ENCODE measurements around the gene ZSCAN30.

The ZSCAN30 gene

DNA sequence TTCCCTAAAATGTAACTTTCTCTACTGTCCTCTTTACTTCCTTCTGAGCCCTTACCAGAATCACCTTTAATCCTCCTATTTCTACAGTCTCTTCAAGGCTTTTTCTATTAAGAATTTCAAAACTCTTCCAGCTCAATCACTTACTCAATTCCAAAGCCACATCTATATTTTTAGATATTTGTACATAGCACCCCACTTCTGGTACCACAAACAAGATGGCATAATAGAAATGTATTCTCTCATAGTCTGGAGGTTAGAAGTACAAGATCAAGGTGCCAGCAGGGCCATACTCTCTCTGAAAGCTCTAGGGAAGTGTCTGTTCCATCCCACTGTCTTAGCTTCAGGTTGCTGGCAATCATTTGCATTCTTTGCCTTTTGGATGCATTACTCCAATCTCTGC, 11.1 kb downstream of the ZSCAN30 start:
- no peak for DNase-seq (ENCODE audit: low read depth)

DNA sequence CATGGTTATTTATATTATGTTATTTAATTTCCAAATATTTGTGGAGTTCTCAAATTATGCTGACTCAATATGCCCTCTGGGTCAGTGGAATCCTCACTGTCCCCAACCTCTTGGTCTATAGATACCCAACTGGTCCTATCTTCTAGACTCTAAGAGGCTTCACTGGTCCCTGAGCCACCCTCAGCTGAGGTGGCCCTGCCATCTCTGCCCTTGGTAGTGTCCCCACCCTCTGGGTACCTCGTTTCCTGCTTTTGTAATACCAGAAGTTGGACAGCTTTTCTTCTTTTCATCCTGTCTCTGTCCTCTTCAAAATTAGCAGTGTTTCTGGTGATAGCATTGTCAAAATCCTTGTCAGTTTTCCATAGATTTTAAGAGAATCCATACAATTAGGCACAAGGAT, 11.9 kb downstream of the ZSCAN30 start:
- DNase-seq (ENCODE audit: low read depth): no peak

DNA sequence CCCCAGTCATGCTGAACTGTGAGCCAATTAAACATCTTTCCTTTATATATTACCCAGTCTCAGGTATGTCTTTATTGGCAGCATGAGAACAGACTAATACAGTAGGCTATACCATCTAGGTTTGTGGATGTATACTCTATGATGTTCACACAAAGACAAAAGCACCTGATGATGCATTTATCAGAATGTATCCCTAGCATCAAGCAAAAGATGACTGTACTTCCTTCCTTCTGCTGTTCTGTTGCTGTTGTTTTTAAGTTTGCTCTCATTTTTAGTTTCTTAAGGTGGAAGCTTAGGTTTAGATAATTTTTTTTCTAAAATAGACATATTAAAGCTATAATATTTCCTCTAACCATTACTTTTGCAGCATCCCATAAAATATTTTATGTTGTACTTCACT, 12.4 kb downstream of the ZSCAN30 start:
- DNase-seq (ENCODE audit: low read depth): no peak

DNA sequence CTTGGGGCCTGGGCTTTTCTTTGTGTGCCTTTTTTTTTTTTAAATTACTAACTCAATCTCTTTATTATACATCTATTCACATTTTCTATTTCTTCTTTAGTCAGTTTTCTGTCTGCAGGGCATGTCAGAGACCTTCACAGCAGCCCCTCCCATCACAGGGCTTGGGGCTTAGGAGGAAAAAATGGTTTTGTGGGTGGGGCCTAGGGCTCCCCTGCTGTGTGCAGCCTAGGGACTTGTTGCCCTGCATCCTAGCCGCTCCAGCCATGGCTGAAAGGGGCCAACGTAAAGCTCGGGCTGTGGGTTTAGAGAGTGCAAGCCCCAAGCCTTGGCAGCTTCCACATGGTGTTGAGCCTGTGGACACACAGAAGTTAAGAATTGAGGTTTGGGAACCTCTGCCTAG, 13.8 kb downstream of the ZSCAN30 start:
- no peak for DNase-seq (ENCODE audit: low read depth)

DNA sequence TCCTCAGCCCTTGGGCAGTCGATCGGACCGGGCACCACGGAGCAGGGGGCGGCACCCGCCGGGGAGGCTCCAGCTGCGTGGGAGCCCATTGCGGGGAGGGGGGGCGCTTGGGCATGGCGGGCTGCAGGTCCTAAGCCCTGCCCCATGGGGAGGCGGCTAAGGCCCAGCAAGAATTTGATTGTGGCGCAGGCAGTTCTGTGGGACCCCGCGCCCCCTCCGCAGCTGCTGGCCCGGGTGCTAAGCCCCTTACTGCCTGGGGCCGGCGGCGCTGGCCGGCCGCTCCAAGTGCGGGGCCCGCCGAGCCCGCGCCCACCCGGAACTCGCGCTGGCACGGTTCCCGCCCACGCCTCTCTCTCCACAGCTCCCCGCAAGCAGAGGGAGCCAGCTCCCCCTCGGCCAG, 18.4 kb downstream of the ZSCAN30 start:
- no peak for DNase-seq (ENCODE audit: low read depth)

DNA sequence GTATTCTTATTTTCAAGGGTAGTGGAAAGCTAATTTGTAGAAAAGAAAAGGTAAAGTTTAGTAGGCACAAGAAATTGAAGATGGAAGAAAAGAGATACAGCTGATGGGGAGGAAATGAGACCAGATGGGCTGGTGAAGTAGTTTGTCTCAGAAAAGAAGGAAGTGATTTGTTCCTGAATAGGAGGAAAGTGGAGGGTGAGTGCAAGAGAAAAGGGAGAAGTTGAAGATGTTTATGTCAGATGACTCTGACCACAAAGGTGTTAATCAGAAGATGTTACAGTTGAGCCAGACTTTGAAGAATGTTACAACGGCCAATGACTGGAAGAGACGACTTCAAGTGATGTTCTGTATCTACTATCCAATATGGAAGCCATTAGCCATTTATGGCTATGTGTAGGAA, 21.2 kb downstream of the ZSCAN30 start:
- no peak for DNase-seq (ENCODE audit: low read depth)

DNA sequence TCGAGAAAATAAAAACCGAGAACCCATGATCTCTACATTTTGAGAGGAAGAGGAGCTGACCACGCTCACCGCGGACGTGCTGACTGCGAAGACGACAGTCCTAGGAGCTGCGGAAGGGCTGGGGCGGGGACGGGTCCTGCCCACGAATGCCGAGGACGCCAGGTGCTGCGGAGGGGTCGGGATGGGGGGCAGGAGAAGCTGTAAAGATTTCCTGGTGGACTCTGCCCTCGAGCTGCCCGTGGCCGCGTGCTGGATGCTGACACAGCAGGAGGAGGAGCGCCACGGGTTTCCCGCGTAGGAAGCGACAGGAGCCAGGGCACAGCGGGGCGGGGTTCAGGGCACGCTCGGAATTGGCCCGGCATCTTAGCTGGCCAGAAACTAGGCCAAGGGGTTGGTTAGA, 22.2 kb downstream of the ZSCAN30 start:
- DNase-seq (ENCODE audit: low read depth): no peak

DNA sequence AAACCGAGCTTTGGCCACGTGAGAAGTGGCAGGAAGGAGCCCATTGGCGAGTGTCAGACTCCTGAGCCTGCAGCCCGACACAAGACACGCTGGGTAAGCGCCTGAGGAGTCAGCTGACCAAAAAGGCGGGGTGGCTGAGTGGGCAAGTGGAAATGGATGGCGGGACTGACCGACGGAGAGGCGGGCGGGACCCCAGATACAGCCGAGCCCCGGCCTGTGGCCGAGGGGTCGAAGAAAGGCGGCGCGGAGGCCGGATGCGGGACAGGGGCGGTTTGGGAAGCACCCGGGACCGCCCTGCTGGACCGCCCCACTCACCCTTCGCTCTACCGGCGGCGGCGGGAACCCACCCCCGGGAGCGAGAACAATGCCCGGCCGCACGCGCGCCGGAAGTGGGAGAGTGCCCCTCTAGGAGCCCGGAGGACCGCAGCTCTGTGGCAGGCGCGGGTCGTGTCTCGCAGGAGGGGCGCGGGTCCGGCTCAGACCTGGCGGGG, 22.8 kb downstream of the ZSCAN30 start:
- no peak for DNase-seq (ENCODE audit: low read depth)

DNA sequence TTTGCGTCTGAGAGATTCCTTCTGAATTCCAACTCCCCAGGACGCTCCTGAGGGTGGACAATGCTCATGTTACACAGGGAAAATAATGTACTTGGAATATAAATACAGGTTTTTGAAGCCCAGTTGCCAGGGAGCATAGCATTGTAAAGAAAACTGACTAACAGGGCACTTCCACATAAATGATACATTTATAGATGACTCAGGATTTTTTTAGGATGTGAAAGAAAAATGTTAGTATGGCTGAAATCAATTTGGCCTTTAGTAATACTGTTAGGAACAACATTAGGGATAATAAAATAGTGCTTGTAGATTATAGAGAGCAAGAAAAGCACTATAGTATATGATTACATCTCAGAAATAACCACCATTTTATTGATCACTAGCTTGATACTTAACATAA, 25.6 kb downstream of the ZSCAN30 start:
- no peak for DNase-seq (ENCODE audit: low read depth)

DNA sequence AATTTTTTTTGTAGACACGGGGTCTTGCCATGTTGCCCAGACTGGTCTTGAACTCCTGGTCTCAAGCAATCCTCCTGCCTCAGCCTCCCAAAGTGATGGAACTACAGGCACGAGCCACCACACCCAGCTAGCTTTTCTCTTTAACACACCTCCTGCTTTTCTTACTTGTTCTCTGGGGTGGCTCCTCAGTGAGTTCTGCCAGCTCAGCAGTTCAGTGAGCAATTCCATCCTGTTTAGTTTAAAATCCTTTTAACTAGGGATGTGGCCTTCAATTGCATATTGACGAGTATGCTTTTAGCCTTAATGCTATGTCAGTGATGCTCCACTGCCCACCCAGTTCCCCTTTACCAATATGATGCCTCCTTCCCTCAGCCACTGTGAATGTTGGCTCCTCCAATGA, 33.1 kb downstream of the ZSCAN30 start:
- no peak for DNase-seq (ENCODE audit: low read depth)

DNA sequence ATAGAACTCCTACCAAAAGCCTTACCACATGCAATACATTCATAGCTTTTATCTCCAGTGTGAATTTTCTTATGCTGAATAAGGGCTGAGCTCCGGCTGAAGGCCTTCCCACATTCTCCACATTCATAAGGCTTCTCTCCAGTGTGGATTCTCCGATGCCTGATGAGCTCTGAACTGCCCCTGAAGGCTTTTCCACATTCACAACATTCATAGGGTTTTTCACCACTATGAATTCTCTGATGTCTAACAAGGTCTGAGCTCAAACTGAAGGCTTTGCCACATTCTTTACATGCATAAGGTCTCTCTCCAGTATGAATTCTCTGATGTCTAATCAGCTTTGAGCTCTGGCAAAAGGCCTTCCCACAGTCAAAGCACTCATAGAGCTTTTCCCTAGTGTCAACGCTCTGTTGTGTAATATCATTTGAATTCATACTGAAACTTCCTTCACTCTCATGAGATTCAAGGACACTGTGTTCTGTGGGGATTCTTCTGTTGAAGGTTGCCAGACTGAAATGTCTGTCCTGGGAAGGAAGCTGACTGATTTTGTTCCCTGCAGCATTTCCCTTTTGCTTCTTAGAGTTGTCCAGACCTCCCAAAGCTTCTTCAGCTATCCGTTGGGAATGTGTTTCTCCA, 36.3 kb downstream of the ZSCAN30 start:
- no peak for DNase-seq (ENCODE audit: low read depth)

DNA sequence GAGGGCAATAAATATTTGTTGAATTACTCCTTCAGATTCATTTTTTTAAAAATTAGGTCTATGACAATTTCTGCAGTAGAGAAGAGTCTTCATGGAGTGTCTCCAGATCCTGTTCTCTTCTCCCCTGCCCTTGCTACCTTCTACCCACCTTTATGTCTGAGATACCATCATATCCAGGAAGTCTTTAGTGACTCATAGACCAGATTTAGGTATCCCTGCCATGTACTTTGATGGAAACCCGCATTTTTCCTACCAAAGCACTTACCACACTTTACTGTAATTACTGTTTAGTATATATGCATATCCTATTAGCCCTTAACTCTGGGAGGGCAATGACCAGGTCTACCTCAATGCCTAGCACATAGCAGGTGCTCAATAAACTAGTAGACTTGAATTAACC, 37.6 kb downstream of the ZSCAN30 start:
- DNase-seq (ENCODE audit: low read depth): no peak

DNA sequence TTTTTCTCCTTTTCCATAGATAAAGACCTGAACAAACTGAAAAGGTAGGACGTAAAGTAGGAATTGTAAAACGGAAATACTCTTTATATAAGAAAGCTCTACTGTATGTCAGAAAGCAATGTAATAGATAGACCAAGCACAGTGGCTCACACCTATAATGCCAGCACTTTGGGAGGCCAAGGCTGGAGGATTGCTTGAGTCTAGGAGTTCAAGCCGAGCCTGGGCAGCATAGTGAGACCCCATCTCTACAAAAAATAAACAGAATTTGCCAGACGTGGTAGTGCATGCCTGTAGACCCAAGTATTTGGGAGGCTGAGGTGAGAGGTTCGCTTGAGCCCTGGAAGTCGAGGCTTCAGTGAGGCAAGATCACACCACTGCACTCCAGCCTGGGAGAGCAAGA, 41.6 kb downstream of the ZSCAN30 start:
- no peak for DNase-seq (ENCODE audit: low read depth)

DNA sequence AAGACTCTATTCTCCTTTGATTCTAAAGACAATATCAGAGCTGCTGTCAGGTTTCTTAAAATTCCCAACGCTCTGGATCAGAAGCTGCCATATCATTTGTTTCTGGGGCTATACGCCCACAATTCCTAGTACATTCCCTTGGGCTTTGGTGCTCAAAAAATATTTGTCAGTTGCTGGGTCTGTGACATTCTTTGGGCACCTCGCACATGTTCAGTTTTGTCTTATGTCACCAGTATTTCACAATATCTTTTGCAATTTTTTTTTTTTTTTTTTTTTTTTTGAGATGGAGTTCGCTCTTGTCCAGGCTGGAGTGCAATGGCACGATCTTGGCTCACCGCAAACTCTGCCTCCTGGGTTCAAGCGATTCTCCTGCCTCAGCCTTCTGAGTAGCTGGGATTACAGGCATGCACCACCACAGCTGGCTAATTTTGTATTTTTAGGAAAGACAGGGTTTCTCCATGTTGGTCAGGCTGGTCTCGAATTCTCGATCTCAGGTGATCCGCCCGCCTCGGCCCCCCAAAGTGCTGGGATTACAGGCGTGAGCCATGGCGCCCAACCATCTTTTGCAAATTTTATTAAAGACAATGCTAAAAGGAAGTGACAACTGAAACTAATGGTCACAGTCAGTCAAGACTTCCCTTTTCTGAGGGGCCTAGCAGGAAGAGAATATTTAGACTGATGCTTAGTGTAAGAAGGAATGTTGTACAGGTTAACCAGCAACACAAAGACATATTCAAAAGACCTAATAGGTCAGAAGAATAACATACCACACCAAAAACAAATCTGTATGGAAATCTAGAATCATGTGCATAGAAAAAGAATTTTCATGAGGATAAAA, 42.4 kb downstream of the ZSCAN30 start:
- no peak for DNase-seq (ENCODE audit: low read depth)

DNA sequence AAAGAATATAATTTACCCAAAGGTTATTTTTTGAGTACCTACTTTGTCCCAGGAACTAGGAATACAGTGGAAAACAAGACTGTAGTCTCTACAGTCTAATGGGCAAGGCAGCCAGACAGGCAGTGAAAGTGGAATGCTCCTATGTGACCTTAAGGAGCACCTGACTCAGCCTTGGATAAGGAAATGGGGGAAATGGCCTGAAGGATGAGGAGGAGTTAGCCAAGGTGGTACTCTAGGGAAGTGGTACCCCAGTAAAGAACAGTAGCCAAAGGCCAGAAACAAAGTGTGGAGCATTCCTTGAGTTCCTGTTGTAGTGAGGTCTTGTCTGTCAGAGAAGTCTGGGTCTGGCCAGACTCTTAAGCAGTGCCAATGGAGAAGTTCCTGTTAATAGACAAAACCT, 43.2 kb downstream of the ZSCAN30 start:
- DNase-seq (ENCODE audit: low read depth): no peak

DNA sequence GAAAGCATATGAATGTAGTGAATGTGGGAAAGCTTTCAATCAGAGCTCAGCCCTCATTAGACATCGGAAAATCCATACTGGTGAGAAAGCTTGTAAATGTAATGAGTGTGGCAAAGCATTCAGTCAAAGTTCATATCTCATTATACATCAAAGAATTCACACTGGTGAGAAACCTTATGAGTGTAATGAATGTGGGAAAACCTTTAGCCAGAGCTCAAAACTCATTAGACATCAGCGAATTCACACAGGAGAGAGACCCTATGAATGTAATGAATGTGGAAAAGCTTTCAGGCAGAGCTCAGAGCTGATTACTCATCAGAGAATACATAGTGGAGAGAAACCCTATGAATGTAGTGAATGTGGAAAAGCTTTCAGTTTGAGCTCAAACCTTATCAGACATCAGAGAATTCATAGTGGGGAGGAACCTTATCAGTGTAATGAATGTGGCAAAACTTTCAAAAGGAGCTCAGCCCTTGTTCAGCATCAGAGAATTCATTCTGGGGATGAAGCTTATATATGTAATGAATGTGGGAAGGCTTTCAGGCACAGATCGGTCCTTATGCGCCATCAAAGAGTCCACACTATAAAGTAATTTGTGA, 44.2 kb downstream of the ZSCAN30 start:
- DNase-seq (ENCODE audit: low read depth): no peak

DNA sequence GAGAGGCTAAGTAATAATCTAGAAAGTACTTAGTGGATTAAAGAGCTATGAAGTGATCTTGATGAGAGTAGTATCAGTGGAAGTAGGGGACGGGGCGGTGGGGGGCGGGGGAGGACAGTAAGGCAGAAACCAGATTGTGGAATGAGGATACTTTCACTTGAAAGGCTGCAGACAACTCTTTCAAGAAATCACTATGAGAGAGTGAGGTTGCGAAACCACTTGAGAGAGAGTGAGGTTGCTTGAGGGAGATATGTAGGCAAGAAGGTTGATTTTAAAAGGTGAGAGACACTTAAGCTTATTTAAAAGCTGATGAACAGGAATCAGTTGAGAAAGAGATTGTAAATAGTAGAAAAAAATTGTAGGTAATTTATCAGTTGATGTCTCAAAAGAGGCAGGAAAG, 45.4 kb downstream of the ZSCAN30 start:
- no peak for DNase-seq (ENCODE audit: low read depth)

DNA sequence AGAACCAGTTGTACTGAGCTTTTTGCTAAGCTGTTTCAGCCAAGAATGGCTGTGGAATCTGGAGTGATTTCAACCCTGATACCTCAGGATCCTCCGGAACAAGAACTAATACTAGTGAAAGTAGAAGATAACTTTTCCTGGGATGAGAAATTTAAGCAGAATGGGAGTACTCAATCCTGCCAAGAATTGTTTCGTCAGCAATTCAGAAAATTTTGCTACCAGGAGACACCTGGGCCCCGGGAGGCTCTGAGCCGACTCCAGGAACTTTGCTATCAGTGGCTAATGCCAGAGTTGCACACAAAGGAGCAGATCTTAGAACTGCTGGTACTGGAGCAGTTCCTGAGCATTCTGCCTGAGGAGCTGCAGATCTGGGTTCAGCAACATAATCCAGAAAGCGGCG, 47.6 kb downstream of the ZSCAN30 start:
- no peak for DNase-seq (ENCODE audit: low read depth)

DNA sequence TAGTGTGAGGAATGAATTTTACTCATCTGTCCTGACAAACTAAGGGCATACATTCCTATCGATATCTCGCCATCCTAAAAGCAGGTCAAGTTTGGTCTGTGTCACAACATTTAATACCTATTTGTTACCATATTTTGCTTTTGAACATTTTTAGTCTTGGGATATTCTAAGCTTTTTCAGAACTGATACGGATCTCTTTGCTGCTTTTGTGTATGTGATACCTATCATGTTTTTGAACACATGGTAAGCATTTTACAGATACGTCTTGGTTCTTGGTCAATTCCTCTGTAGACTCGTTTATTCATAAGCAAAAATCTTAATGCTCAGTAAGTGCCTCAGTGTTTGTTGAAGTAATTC, 48.6 kb downstream of the ZSCAN30 start:
- no peak for DNase-seq (ENCODE audit: low read depth)

DNA sequence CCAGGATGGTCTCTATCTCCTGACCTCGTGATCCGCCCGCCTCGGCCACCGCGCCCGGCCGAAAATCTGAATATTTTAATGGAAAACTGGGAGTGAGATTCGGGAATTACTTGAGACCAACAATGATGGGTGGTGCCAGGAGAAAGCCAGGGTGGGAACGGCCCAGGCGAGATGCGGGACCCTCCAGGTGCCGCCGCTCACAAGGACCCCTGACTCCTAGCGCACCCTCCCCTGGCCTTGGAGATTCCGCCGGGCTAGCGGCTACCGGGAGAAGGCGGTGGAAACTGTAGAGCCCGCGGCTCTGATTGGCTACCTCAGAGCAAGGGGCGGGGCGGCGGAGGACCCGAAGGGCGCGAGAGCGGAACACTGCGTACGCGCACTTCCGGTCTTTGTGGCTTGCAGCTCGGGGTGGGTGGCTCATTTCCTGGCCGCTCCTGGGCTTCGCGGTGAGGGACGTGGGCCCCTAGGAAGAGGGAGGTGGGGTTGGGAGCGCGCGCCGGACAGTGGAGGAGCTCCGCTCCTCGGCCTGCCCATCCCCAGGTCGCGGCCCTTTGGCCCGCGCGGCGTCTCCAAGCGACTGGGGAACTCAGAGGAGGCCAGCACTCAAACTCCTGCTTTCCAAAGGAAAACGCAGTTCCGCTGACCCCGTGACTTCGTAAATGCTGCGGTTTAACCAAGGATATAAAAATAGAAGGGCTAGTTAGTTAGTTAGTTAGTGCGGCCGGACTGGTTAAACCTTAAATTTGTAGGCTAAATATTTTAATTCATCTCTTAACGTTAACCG, 49.2 kb downstream of the ZSCAN30 start, which contains the start of gene ZNF397:
Gene ZNF397 (plus strand): TSS at position 371 of the 784 bp plus-strand sequence. CDS start 1,437 bp downstream, outside the sequence.
- peak; percentile 83 for DNase-seq (ENCODE audit: low read depth)

DNA sequence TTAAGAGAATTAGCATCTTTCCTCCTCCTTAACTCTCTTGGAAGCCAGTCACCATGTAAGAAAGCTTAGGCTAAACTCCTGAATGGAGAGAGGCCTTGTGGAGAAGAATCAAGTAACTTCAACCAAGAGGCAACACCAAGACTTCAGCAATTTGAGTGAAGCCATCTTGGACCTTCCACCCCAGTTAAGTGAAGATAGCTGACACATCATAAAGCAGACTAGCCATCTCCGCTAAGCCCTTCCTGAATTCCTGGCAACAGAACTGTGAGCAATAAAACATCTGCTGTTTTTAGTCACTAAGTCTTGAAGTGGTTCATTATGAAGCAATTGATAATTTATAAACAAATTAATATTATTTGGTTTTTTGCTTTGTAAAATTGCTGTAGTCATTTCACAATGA, 50.7 kb downstream of the ZSCAN30 start:
- no peak for DNase-seq (ENCODE audit: low read depth)

DNA sequence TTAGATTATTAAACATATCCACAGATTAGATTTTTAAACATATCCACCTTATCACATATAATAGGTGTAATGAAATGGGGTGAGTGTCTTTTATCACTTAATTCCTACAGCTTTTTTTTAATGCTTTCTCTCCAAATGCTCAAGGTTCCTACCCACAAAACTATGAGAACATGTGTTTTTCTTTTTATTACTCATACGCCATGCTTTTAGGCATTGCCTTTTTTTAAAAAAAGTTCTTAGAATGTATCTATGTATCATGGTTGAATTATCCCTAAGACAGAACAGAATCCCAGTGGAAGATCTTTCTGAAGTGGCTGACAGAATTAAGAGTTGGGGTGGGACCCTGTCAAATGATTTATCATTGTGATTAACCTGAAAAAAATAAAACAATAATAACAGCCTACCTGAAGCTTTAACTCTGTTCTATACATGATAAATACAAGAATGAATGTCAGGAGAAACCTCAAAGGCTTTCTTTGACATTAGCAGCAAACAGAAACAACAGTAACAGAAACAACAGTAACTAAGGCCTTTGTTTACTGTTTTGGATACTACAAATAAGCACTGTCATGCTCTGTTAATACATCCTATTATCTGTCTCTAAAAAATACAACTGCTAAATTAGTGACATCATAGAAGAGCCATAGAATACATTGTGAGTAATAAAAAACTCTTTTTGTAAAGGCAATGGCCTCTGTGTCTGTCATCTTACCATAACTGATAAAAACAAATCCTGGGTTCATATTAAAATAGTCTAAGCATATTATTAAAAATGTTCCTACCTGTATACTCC, 53.3 kb downstream of the ZSCAN30 start:
- no peak for DNase-seq (ENCODE audit: low read depth)

Measured in CMK (cell line).